ENCODE data around the gene TRIM44. TPM values are rescaled to one million over a fixed set of nuclear protein-coding genes. Genes with fewer than 3 reads are reported as not detected.

TRIM44 gene
- total RNA-seq, 1 experiment from 2014 or later, result 191 TPM

- Histone ChIP-seq H3K27me3 (replicated peaks; ENCODE audit: insufficient read depth, low read depth, low read length, poor library complexity) (no peaks in the 10 kb centered on the region), H3K27ac (ENCODE audit: low read depth, low read length, poor library complexity, severe bottlenecking) (no peak overlapping the region), H3K4me3 (ENCODE audit: low read depth, low read length, poor library complexity, severe bottlenecking) (no peak overlapping the region), H3K36me3 (ENCODE audit: insufficient read depth, low read length, poor library complexity, severe bottlenecking) (no peaks in the 10 kb centered on the region), H3K9me3 (ENCODE audit: low read depth, low read length, poor library complexity, severe bottlenecking) (no peaks in the 10 kb centered on the region), H3K4me1 (ENCODE audit: insufficient read depth, low read length, poor library complexity, severe bottlenecking) (peaks cover 20% of the 10 kb centered on the region)
- no peak for TF ChIP-seq CTCF (conservative IDR thresholded peaks at IDR 0.05; ENCODE audit: low read depth, low read length)
- no peak for TF ChIP-seq EZH2 (IDR thresholded peaks at IDR 0.05; ENCODE audit: borderline replicate concordance, low read depth, low read length, poor library complexity, severe bottlenecking)
- no peak for DNase-seq (ENCODE audit: low spot score)
- POLR2A ChIA-PET (ENCODE audit: low non-redundant PET), result no interaction called here
- no TSS peak for BruUV-seq (replicated peaks)
- intact Hi-C loops (cut with micrococcal nuclease; ENCODE audit: unreplicated experiment), result no loop called here
- CTCF ChIA-PET, result no interaction called here
These were observed 124.5 kb downstream of the TRIM44 start for GRCh38 chr11:35787013-35787504.

GRCh38 chr11:35787626-35788025, 125.1 kb downstream of the TRIM44 start:
- DNase-seq (ENCODE audit: low spot score), result no peak
- BruUV-seq (replicated peaks), result no TSS peak
- no peak for TF ChIP-seq CTCF (conservative IDR thresholded peaks at IDR 0.05; ENCODE audit: low read depth, low read length)
- no peak for TF ChIP-seq EZH2 (IDR thresholded peaks at IDR 0.05; ENCODE audit: borderline replicate concordance, low read depth, low read length, poor library complexity, severe bottlenecking)
- ChIA-PET CTCF (no interaction called here), POLR2A (ENCODE audit: low non-redundant PET) (no interaction called here)
- no peaks in the 10 kb centered on the region for H3K36me3 ChIP-seq (ENCODE audit: insufficient read depth, low read length, poor library complexity, severe bottlenecking)
- H3K27me3 ChIP-seq (replicated peaks; ENCODE audit: insufficient read depth, low read depth, low read length, poor library complexity), result no peaks in the 10 kb centered on the region
- peaks cover 25% of the 10 kb centered on the region for H3K4me1 ChIP-seq (ENCODE audit: insufficient read depth, low read length, poor library complexity, severe bottlenecking)
- H3K4me3 ChIP-seq (ENCODE audit: low read depth, low read length, poor library complexity, severe bottlenecking), result no peak overlapping the region
- H3K9me3 ChIP-seq (ENCODE audit: low read depth, low read length, poor library complexity, severe bottlenecking), result no peaks in the 10 kb centered on the region
- H3K27ac ChIP-seq (ENCODE audit: low read depth, low read length, poor library complexity, severe bottlenecking), result no peak overlapping the region
- intact Hi-C loops (cut with micrococcal nuclease; ENCODE audit: unreplicated experiment), result no loop called here

DNA sequence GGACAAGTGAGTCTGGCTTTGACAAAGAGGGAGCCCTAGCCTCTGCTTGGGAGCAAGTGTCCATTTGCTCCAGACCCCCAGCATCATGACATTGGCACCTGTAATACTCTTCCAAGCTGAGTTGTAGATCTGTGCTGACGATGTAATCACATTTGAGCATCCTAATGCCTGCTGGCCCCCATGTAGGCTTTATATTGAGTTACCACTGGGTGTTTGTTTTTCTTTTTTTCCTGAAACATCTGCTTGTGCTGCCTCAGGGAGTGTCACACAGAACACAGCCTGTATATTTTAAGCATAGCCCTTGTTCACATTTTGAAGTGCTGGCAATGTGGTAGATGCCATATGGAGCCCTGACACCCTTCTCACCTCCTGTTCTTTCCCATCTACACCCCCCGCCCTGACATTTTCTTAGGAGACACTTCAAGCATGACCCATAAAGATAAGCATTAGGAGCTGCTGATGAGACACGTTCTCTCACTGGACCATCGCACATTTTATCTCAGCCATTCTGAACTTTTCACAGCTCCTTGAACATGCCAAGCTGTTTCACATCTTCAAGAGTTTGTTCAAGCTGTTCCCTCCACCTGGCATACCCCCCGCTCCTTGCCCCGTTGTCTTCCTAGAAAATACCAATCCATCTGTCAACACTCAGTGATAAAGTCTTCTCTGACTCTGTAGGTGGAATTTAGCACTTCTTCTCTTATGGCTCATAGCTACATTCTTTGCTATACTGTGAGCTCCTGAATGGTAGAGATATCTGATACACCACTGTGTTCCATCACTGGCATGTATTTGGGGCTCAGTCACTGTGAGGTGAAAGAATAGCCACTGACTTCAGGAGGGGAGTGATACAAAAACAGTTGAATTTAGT, 128.7 kb downstream of the TRIM44 start:
- Histone ChIP-seq H3K27ac (ENCODE audit: low read depth, low read length, poor library complexity, severe bottlenecking) (no peak overlapping the region), H3K36me3 (ENCODE audit: insufficient read depth, low read length, poor library complexity, severe bottlenecking) (no peaks in the 10 kb centered on the region), H3K9me3 (ENCODE audit: low read depth, low read length, poor library complexity, severe bottlenecking) (no peaks in the 10 kb centered on the region), H3K4me3 (ENCODE audit: low read depth, low read length, poor library complexity, severe bottlenecking) (no peak overlapping the region), H3K4me1 (ENCODE audit: insufficient read depth, low read length, poor library complexity, severe bottlenecking) (peaks cover 22% of the 10 kb centered on the region), H3K27me3 (replicated peaks; ENCODE audit: insufficient read depth, low read depth, low read length, poor library complexity) (no peaks in the 10 kb centered on the region)
- ChIA-PET POLR2A (ENCODE audit: low non-redundant PET) (no interaction called here), CTCF (interaction anchor here (1.6 kb wide), 1 partner anchor 31 kb away, joined by 6 read pairs; no protein-coding TSS in a partner anchor)
- intact Hi-C loops (cut with micrococcal nuclease; ENCODE audit: unreplicated experiment), result no loop called here
- BruUV-seq (replicated peaks), result no TSS peak
- DNase-seq (ENCODE audit: low spot score), result no peak
- TF ChIP-seq EZH2 (IDR thresholded peaks at IDR 0.05; ENCODE audit: borderline replicate concordance, low read depth, low read length, poor library complexity, severe bottlenecking) (no peak), CTCF (conservative IDR thresholded peaks at IDR 0.05; ENCODE audit: low read depth, low read length) (no peak)
